Naive thymus-derived CD8-positive, alpha-beta T cell (primary cell): ENCODE measurements around the gene OXGR1. TPM values are rescaled to one million over a fixed set of nuclear protein-coding genes. Genes with fewer than 3 reads are reported as not detected.

Experiments
- ATAC-seq, 2 donors: fragments of 150-1000 bp; cut with Tn5 transposase in 1 of 2; sonication (Bioruptor Pico), chemical (Tn5 transposase) in 1 of 2; 1 replicate in 1 of 2; 2 replicates in 1 of 2; pipeline ENCODE4 v1.10.0; 2021; ENCODE audit warnings: mild to moderate bottlenecking in 2 of 2, moderate library complexity in 2 of 2
- POLR2A ChIA-PET: fragments of 350-600 bp; sonication (Branson Sonifier 250); formaldehyde crosslinking; loops from one replicate; lab custom pipeline; 2021; ENCODE audit warnings: antibody characterized with exemption; lab: Charles Lee
- DNase-seq, 10 donors: peaks; one replicate each; pipeline versions ENCODE4 v3.0.0 to v3.0.0-alpha.2; 2020 to 2022
- H3K27ac Mint-ChIP-seq, 10 donors: one replicate each; pipeline ENCODE4 v1.8.0; 2020 to 2022; ENCODE audit warnings: mild to moderate bottlenecking in 10 of 10, mixed read lengths in 10 of 10, moderate library complexity in 4 of 10, inconsistent platforms in 1 of 10
- H3K27me3 Mint-ChIP-seq, 5 donors: one replicate each; pipeline ENCODE4 v1.8.0; 2021 to 2022; ENCODE audit warnings: mixed read lengths in 5 of 5
- H3K36me3 Mint-ChIP-seq, 3 donors: one replicate each; pipeline ENCODE4 v1.8.0; 2020 to 2022; ENCODE audit warnings: mixed read lengths in 3 of 3, mild to moderate bottlenecking in 2 of 3, inconsistent platforms in 1 of 3
- H3K4me1 Mint-ChIP-seq, 4 donors: one replicate each; pipeline ENCODE4 v1.8.0; 2021 to 2022; ENCODE audit warnings: mixed read lengths in 4 of 4
- H3K4me3 Mint-ChIP-seq, 10 donors: one replicate each; pipeline ENCODE4 v1.8.0; 2020 to 2022; ENCODE audit warnings: mild to moderate bottlenecking in 10 of 10, mixed read lengths in 10 of 10, moderate library complexity in 6 of 10, inconsistent platforms in 1 of 10
- H3K9me3 Mint-ChIP-seq, 9 donors: one replicate each; pipeline ENCODE4 v1.8.0; 2020 to 2022; ENCODE audit warnings: mixed read lengths in 9 of 9, mild to moderate bottlenecking in 3 of 9, inconsistent platforms in 1 of 9, moderate library complexity in 1 of 9
- polyA plus RNA-seq, 3 donors: library from polyadenylated mRNA; unstranded; fragments of 300-500 nt; fragmentation: Illumina TruSeq; gene quantifications; one replicate each; pipeline ENCODE4 v1.2.3, GENCODE V29; 2021
- total RNA-seq, 8 experiments: library from RNA in 2 of 8; stranded (reverse) in 2 of 8; gene quantifications; one replicate each; pipeline ENCODE4 v1.2.3 and lab custom pipeline; 2021 to 2026

The OXGR1 gene
- total and polyA plus RNA-seq, 5 experiments from 2014 or later: not detected

- no peak for DNase-seq
- Mint-ChIP-seq H3K27me3 (peaks cover 20 to 46% (median 35%) of the 10 kb centered on the region in 5 donors), H3K9me3 (no peaks in the 10 kb centered on the region), H3K4me1 (peaks cover 3 to 7% (median 6%) of the 10 kb centered on the region in 4 donors), H3K27ac (no peak overlapping the region), H3K4me3 (no peak overlapping the region), H3K36me3 (peaks cover 0 to 3% (median 2%) of the 10 kb centered on the region in 3 donors)
- no peak for ATAC-seq
- POLR2A ChIA-PET: no interaction called here
Observed at GRCh38 chr13:97019236-97019635, 25.0 kb upstream of the OXGR1 start.

- Mint-ChIP-seq H3K36me3 (peaks cover 0 to 4% (median 3%) of the 10 kb centered on the region in 3 donors), H3K9me3 (no peaks in the 10 kb centered on the region), H3K4me1 (peaks cover 3 to 7% (median 6%) of the 10 kb centered on the region in 4 donors), H3K27ac (no peak overlapping the region), H3K27me3 (peaks cover 22 to 49% (median 38%) of the 10 kb centered on the region in 5 donors), H3K4me3 (no peak overlapping the region)
- peak in 1 of 2 donors; percentile 61 for ATAC-seq
- POLR2A ChIA-PET: no interaction called here
- DNase-seq: peak in 7 of 10 donors; percentile 4 to 47 (median 26)
Observed at GRCh38 chr13:97018029-97018819, 23.9 kb upstream of the OXGR1 start.

GRCh38 chr13:97017322-97017721 is 23.0 kb upstream of the OXGR1 start:
- Mint-ChIP-seq H3K4me1 (peaks cover 3 to 7% (median 6%) of the 10 kb centered on the region in 4 donors), H3K36me3 (peaks cover 0 to 4% (median 3%) of the 10 kb centered on the region in 3 donors), H3K27ac (no peak overlapping the region), H3K4me3 (no peak overlapping the region), H3K9me3 (no peaks in the 10 kb centered on the region), H3K27me3 (peaks cover 21 to 49% (median 38%) of the 10 kb centered on the region in 5 donors)
- no peak for DNase-seq
- POLR2A ChIA-PET: no interaction called here
- ATAC-seq: no peak

GRCh38 chr13:97015661-97016350 is 21.5 kb upstream of the OXGR1 start:
- Mint-ChIP-seq H3K27me3 (peaks cover 19 to 50% (median 39%) of the 10 kb centered on the region in 5 donors), H3K27ac (peak overlapping the region in 1 of 10 donors; percentile 60), H3K4me1 (peaks cover 3 to 7% (median 6%) of the 10 kb centered on the region in 4 donors), H3K4me3 (peak overlapping the region in 1 of 10 donors; percentile 36), H3K36me3 (peaks cover 0 to 4% (median 3%) of the 10 kb centered on the region in 3 donors), H3K9me3 (no peaks in the 10 kb centered on the region)
- DNase-seq (peak in 3 of 10 donors; percentile 7 to 30 (median 19)), ATAC-seq (peak in 1 of 2 donors; percentile 40)
- POLR2A ChIA-PET: no interaction called here

- Mint-ChIP-seq H3K36me3 (peaks cover 0 to 4% (median 3%) of the 10 kb centered on the region in 3 donors), H3K4me3 (no peak overlapping the region), H3K9me3 (no peaks in the 10 kb centered on the region), H3K4me1 (peaks cover 3 to 7% (median 6%) of the 10 kb centered on the region in 4 donors), H3K27ac (no peak overlapping the region), H3K27me3 (peaks cover 16 to 47% (median 33%) of the 10 kb centered on the region in 5 donors)
- no peak for ATAC-seq
- POLR2A ChIA-PET: no interaction called here
- DNase-seq: no peak
Observed at GRCh38 chr13:97012251-97013048, 18.2 kb upstream of the OXGR1 start.

GRCh38 chr13:97011446-97012131 is 17.3 kb upstream of the OXGR1 start:
- Mint-ChIP-seq H3K9me3 (no peaks in the 10 kb centered on the region), H3K27ac (no peak overlapping the region), H3K36me3 (peaks cover 0 to 4% (median 3%) of the 10 kb centered on the region in 3 donors), H3K27me3 (peaks cover 19 to 47% (median 33%) of the 10 kb centered on the region in 5 donors), H3K4me1 (peaks cover 3 to 7% (median 6%) of the 10 kb centered on the region in 4 donors), H3K4me3 (no peak overlapping the region)
- POLR2A ChIA-PET: no interaction called here
- DNase-seq (no peak), ATAC-seq (no peak)

- DNase-seq (no peak), ATAC-seq (no peak)
- Mint-ChIP-seq H3K4me3 (no peak overlapping the region), H3K9me3 (no peaks in the 10 kb centered on the region), H3K27me3 (peaks cover 18 to 47% (median 29%) of the 10 kb centered on the region in 5 donors), H3K36me3 (no peaks in the 10 kb centered on the region), H3K27ac (no peak overlapping the region), H3K4me1 (no peaks in the 10 kb centered on the region)
- POLR2A ChIA-PET: no interaction called here
Observed at GRCh38 chr13:97008643-97009042, 14.4 kb upstream of the OXGR1 start.

- no peaks in the 10 kb centered on the region for H3K36me3 Mint-ChIP-seq
- H3K27me3 Mint-ChIP-seq: peaks cover 20 to 41% (median 30%) of the 10 kb centered on the region in 5 donors
- ATAC-seq (no peak), DNase-seq (no peak)
- no peaks in the 10 kb centered on the region for H3K9me3 Mint-ChIP-seq
- H3K4me1 Mint-ChIP-seq: peaks cover 0 to 3% (median 0%) of the 10 kb centered on the region in 4 donors
- POLR2A ChIA-PET: no interaction called here
- H3K4me3 Mint-ChIP-seq: no peak overlapping the region
- H3K27ac Mint-ChIP-seq: no peak overlapping the region
Observed at GRCh38 chr13:97005625-97006262, 11.5 kb upstream of the OXGR1 start.

GRCh38 chr13:97004886-97005285 is 10.6 kb upstream of the OXGR1 start:
- DNase-seq (no peak), ATAC-seq (no peak)
- Mint-ChIP-seq H3K27ac (no peak overlapping the region), H3K4me1 (peaks cover 0 to 3% (median 0%) of the 10 kb centered on the region in 4 donors), H3K36me3 (no peaks in the 10 kb centered on the region), H3K9me3 (no peaks in the 10 kb centered on the region), H3K4me3 (no peak overlapping the region), H3K27me3 (peaks cover 23 to 41% (median 31%) of the 10 kb centered on the region in 5 donors)
- POLR2A ChIA-PET: no interaction called here

GRCh38 chr13:97004096-97004876 is 10.0 kb upstream of the OXGR1 start:
- no peak overlapping the region for H3K27ac Mint-ChIP-seq
- DNase-seq: no peak
- peaks cover 0 to 3% (median 0%) of the 10 kb centered on the region in 4 donors for H3K4me1 Mint-ChIP-seq
- peaks cover 24 to 42% (median 30%) of the 10 kb centered on the region in 5 donors for H3K27me3 Mint-ChIP-seq
- no peak for ATAC-seq
- H3K4me3 Mint-ChIP-seq: no peak overlapping the region
- POLR2A ChIA-PET: no interaction called here
- H3K36me3 Mint-ChIP-seq: no peaks in the 10 kb centered on the region
- no peaks in the 10 kb centered on the region for H3K9me3 Mint-ChIP-seq

GRCh38 chr13:97003071-97003470 is 8.8 kb upstream of the OXGR1 start:
- ATAC-seq (no peak), DNase-seq (no peak)
- POLR2A ChIA-PET: no interaction called here
- Mint-ChIP-seq H3K27me3 (peaks cover 23 to 52% (median 32%) of the 10 kb centered on the region in 5 donors), H3K9me3 (no peaks in the 10 kb centered on the region), H3K36me3 (no peaks in the 10 kb centered on the region), H3K4me1 (peaks cover 0 to 3% (median 0%) of the 10 kb centered on the region in 4 donors), H3K27ac (no peak overlapping the region), H3K4me3 (no peak overlapping the region)
